ENCODE results near the gene ABCC10.
"Not testable (repeated sequence)": the region's sequence is repeated elsewhere in the genome, so short reads cannot be mapped to it uniquely, and the experiment has no call there.

The ABCC10 gene

GRCh38 chr6:43453831-43454230 is 26.5 kb downstream of the ABCC10 start:
- no peak overlapping the region for H3K4me3 ChIP-seq (ENCODE audit: low read depth, low read length)
- peaks cover 12% of the 10 kb centered on the region for H3K27me3 ChIP-seq
- H3K9me3 ChIP-seq: no peaks in the 10 kb centered on the region
- H3K4me1 ChIP-seq: no peaks in the 10 kb centered on the region
- H3K36me3 ChIP-seq: no peaks in the 10 kb centered on the region; the same call in 1 of the 2 replicates
- DNase-seq: no peak
- TF ChIP-seq CTCF (IDR thresholded peaks at IDR 0.05; ENCODE audit: low read depth, low read length): no peak

GRCh38 chr6:43454290-43454695 is 27.0 kb downstream of the ABCC10 start:
- no peaks in the 10 kb centered on the region; the same call in 1 of the 2 replicates for H3K36me3 ChIP-seq
- no peaks in the 10 kb centered on the region for H3K9me3 ChIP-seq
- TF ChIP-seq CTCF (IDR thresholded peaks at IDR 0.05; ENCODE audit: low read depth, low read length): peak; percentile 84
- H3K4me1 ChIP-seq: no peaks in the 10 kb centered on the region
- DNase-seq: no peak
- H3K4me3 ChIP-seq (ENCODE audit: low read depth, low read length): peak overlapping the region; percentile 60
- peaks cover 12% of the 10 kb centered on the region for H3K27me3 ChIP-seq

GRCh38 chr6:43454696-43455530 is 27.6 kb downstream of the ABCC10 start:
- DNase-seq: peak; percentile 89
- no peaks in the 10 kb centered on the region; the same call in 1 of the 2 replicates for H3K36me3 ChIP-seq
- no peaks in the 10 kb centered on the region for H3K4me1 ChIP-seq
- peak overlapping the region; percentile 60 for H3K4me3 ChIP-seq (ENCODE audit: low read depth, low read length)
- no peak for TF ChIP-seq CTCF (IDR thresholded peaks at IDR 0.05; ENCODE audit: low read depth, low read length)
- H3K9me3 ChIP-seq: no peaks in the 10 kb centered on the region
- peaks cover 12% of the 10 kb centered on the region for H3K27me3 ChIP-seq

GRCh38 chr6:43455531-43456428 is 28.4 kb downstream of the ABCC10 start, which contains the start of gene DLK2:
DLK2 (minus strand) TSS chr6:43455548; CDS start chr6:43454825, 723 bp downstream.
- peak; percentile 47 for DNase-seq
- H3K4me1 ChIP-seq: no peaks in the 10 kb centered on the region
- TF ChIP-seq CTCF (IDR thresholded peaks at IDR 0.05; ENCODE audit: low read depth, low read length): no peak
- H3K27me3 ChIP-seq: peaks cover 12% of the 10 kb centered on the region
- no peaks in the 10 kb centered on the region for H3K9me3 ChIP-seq
- H3K4me3 ChIP-seq (ENCODE audit: low read depth, low read length): peak within 1 kb of the TSS; percentile 60
- H3K36me3 ChIP-seq: no peaks in the 10 kb centered on the region; the same call in 1 of the 2 replicates

GRCh38 chr6:43457643-43458042 is 30.3 kb downstream of the ABCC10 start:
- no peak for TF ChIP-seq CTCF (IDR thresholded peaks at IDR 0.05; ENCODE audit: low read depth, low read length)
- no peaks in the 10 kb centered on the region for H3K4me1 ChIP-seq
- no peak overlapping the region for H3K4me3 ChIP-seq (ENCODE audit: low read depth, low read length)
- peaks cover 12% of the 10 kb centered on the region for H3K27me3 ChIP-seq
- H3K36me3 ChIP-seq: no peaks in the 10 kb centered on the region
- no peak for DNase-seq
- H3K9me3 ChIP-seq: no peaks in the 10 kb centered on the region

GRCh38 chr6:43458154-43458553 is 30.8 kb downstream of the ABCC10 start:
- H3K36me3 ChIP-seq; H3K4me3 ChIP-seq (ENCODE audit: low read depth, low read length); DNase-seq; H3K9me3 ChIP-seq; H3K4me1 ChIP-seq: not testable (repeated sequence)
- peaks cover 12% of the 10 kb centered on the region for H3K27me3 ChIP-seq

Data from BE2C (cell line).